ENCODE measurements around the gene VPS35. TPM values are rescaled to one million over a fixed set of nuclear protein-coding genes. Genes with fewer than 3 reads are reported as not detected.

The VPS35 gene
- total and polyA plus RNA-seq, 10 of the 15 experiments (the other 5 are each of a cell fraction or from before 2014, with no cell fraction given): 28.5 to 125 (median 60.6) TPM

DNA sequence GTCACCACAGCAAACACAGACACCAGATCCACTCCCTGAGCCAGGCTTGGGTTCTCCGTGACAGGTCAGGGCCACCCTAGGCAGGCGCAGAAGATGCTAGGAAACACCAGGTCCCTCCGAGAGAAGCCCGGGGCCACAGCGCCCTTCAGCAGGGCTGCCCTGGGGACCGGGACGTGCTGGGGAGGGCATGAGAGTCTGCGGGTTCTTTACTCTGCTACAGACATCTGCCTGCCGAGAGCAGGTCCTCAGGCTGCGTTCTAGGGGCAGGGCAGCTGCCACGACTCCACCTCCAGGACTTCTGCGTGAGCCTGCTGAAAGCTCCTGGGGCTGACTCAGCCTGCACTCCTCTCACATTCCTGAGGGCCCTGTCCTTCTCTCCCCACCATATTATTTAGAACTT is 47.7 kb upstream of the VPS35 start:
- intact Hi-C loops (cut with micrococcal nuclease; ENCODE audit: unreplicated experiment): no loop called here
- H3K4me2 ChIP-seq (ENCODE audit: control insufficient read depth, insufficient read depth): no peak overlapping the region
- no peaks in the 10 kb centered on the region for H3K79me2 ChIP-seq (ENCODE audit: control insufficient read depth, insufficient read depth, low read length)
- in situ Hi-C loops (cut with MboI): no loop called here
- H3K27me3 ChIP-seq (replicated peaks in 1 of 2; ENCODE audit: control insufficient read depth in 2 of 2, insufficient read depth in 2 of 2, low read length in 1 of 2): no peaks in the 10 kb centered on the region
- CTCF ChIA-PET: no interaction called here
- no peaks in the 10 kb centered on the region for H4K20me1 ChIP-seq (ENCODE audit: control insufficient read depth, insufficient read depth)
- FAIRE-seq: no peak
- SMC1A ChIA-PET (ENCODE audit: uncharacterized antibody, unreplicated experiment): interaction anchor here (1.3 kb wide), 1 partner anchor 53 kb away, joined by 3 read pairs; no protein-coding TSS in a partner anchor
- no peak overlapping the region for H3K27ac ChIP-seq (ENCODE audit: control insufficient read depth, insufficient read depth)
- no TSS peak for BruUV-seq (replicated peaks)
- ATAC-seq: no peak
- RAD21 ChIA-PET (ENCODE audit: unreplicated experiment): no interaction called here
- H3K4me1 ChIP-seq (ENCODE audit: control insufficient read depth, insufficient read depth, low read length): peaks cover 6% of the 10 kb centered on the region
- no peak overlapping the region for H3K9ac ChIP-seq (ENCODE audit: control insufficient read depth, insufficient read depth, low read length)
- no peak overlapping the region for H3K4me3 ChIP-seq
- DNase-seq (ENCODE audit: low read depth, low spot score): no peak
- H2AFZ ChIP-seq (ENCODE audit: control insufficient read depth, low read depth, low read length): no peak overlapping the region
- H3K9me3 ChIP-seq (replicated peaks; ENCODE audit: control insufficient read depth, insufficient read depth, low read length): no peaks in the 10 kb centered on the region
- TF ChIP-seq, protein P1, sequence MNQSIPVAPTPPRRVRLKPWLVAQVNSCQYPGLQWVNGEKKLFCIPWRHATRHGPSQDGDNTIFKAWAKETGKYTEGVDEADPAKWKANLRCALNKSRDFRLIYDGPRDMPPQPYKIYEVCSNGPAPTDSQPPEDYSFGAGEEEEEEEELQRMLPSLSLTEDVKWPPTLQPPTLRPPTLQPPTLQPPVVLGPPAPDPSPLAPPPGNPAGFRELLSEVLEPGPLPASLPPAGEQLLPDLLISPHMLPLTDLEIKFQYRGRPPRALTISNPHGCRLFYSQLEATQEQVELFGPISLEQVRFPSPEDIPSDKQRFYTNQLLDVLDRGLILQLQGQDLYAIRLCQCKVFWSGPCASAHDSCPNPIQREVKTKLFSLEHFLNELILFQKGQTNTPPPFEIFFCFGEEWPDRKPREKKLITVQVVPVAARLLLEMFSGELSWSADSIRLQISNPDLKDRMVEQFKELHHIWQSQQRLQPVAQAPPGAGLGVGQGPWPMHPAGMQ (IDR thresholded peaks at IDR 0.05; ENCODE audit: borderline replicate concordance): no peak
- TF ChIP-seq HDAC6 (IDR thresholded peaks at IDR 0.05; ENCODE audit: unreplicated experiment) (no peak), EZH2 (IDR thresholded peaks at IDR 0.05; ENCODE audit: borderline replicate concordance, control insufficient read depth, low read depth, low read length) (no peak), MEF2A (IDR thresholded peaks at IDR 0.05; ENCODE audit: insufficient read depth, low read depth, low read length) (no peak), MYC (IDR thresholded peaks at IDR 0.05; ENCODE audit: insufficient read depth, insufficient read length, insufficient replicate concordance, low read length, severe bottlenecking) (no peak), PAX5 (IDR thresholded peaks at IDR 0.05; ENCODE audit: borderline replicate concordance, low read depth, low read length) (no peak), JUNB (IDR thresholded peaks at IDR 0.05) (no peak), POU2F2 (IDR thresholded peaks at IDR 0.05; ENCODE audit: borderline replicate concordance, low read depth, low read length) (no peak), SIX5 (IDR thresholded peaks at IDR 0.05; ENCODE audit: low read depth, low read length, severe bottlenecking) (no peak), IKZF2 (IDR thresholded peaks at IDR 0.05) (no peak)
- TF ChIP-seq, protein P2, sequence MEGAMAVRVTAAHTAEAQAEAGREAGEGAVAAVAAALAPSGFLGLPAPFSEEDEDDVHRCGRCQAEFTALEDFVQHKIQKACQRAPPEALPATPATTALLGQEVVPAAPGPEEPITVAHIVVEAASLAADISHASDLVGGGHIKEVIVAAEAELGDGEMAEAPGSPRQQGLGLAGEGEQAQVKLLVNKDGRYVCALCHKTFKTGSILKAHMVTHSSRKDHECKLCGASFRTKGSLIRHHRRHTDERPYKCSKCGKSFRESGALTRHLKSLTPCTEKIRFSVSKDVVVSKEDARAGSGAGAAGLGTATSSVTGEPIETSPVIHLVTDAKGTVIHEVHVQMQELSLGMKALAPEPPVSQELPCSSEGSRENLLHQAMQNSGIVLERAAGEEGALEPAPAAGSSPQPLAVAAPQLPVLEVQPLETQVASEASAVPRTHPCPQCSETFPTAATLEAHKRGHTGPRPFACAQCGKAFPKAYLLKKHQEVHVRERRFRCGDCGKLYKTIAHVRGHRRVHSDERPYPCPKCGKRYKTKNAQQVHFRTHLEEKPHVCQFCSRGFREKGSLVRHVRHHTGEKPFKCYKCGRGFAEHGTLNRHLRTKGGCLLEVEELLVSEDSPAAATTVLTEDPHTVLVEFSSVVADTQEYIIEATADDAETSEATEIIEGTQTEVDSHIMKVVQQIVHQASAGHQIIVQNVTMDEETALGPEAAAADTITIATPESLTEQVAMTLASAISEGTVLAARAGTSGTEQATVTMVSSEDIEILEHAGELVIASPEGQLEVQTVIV (IDR thresholded peaks at IDR 0.05; ENCODE audit: borderline replicate concordance, partially characterized antibody): no peak
- 61% methylated on average over 12 of the region's 12 CpGs for WGBS (ENCODE audit: insufficient coverage, insufficient replicate concordance, low lambda C conversion rate, missing lambda C conversion rate)
- POLR2A ChIA-PET: no interaction called here
- no peaks in the 10 kb centered on the region for H3K36me3 ChIP-seq (ENCODE audit: control insufficient read depth in 2 of 2, insufficient read depth in 2 of 2, low read length in 1 of 2)

All from GM12878 (cell line).